Measurements from ENCODE around the gene EFEMP2. TPM values are rescaled to one million over a fixed set of nuclear protein-coding genes. Genes with fewer than 3 reads are reported as not detected.

The EFEMP2 gene
- total RNA-seq, 1 experiment from 2014 or later = 26.2 TPM

DNA sequence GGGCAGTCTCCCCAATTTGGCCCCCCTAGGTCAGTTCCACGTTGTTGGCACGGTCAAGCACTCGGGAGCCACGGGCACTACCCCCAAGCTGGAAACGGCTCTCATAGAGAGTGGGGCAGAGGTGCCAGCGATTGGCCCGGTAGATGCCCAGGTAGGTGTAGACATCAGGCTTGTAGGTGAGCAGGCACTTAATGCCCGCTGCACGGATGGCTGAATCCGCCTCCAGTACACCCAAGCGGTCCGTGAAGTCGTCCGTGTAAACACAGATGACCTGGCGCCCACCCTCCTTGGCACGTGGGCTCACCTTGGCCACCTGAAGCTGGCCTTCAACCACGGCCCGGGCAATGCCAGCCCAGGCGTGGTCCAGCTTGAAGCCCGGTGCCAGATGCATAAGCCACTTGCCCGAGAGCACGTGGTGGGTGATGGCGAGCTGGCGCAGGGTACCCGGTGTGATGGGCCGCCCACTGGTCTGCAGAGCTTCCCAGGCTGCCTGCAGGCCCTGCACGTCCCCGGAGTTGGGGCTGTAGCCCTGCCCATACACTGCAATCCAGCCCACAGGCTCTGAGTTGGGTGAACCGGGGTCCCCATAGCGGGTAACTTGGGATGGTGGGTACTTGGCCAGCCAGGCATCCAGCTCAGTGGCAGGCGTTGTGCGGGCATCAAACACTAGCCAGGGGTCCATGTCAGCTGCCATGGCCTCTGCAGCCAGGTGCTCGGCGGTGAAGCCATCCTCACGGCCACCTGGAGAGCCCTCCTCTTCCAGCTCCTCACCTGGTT is 45.0 kb upstream of the EFEMP2 start:
- H3K27me3 ChIP-seq (ENCODE audit: insufficient read depth, low read length) = no peaks in the 10 kb centered on the region
- Mint-ChIP-seq H3K4me1 (peaks cover 21 to 28% of the 10 kb centered on the region in 2 experiments), H3K36me3 (ENCODE audit: insufficient read depth in 1 of 3, low read depth in 3 of 3) (peaks cover 1 to 17% (median 14%) of the 10 kb centered on the region in 3 experiments; a peak in 6 of 7 replicates), H3K27ac (no peak overlapping the region), H3K27me3 (ENCODE audit: low read depth) (peaks cover 4% of the 10 kb centered on the region), H3K4me3 (peak overlapping the region; percentile 83 to 89), H3K9me3 (no peaks in the 10 kb centered on the region; a peak in 1 of 5 replicates)
- no peak overlapping the region for H2BK12ac ChIP-seq (ENCODE audit: insufficient read length, low read depth, low read length)
- H2BK20ac ChIP-seq (ENCODE audit: low read depth, low read length, poor library complexity, severe bottlenecking) = no peak overlapping the region
- H4K20me1 ChIP-seq (ENCODE audit: control insufficient read depth, insufficient read depth, insufficient read length) = no peaks in the 10 kb centered on the region
- no peak overlapping the region for H3K27ac ChIP-seq (ENCODE audit: insufficient read length, low read depth, low read length)
- no peaks in the 10 kb centered on the region for H3K79me1 ChIP-seq (ENCODE audit: insufficient read depth, low read depth, low read length, poor library complexity, severe bottlenecking)
- peak overlapping the region; percentile 81 for H3K9ac ChIP-seq (ENCODE audit: extremely low read depth, insufficient read length, low read length)
- H3K9me3 ChIP-seq (ENCODE audit: control insufficient read depth, low read depth, low read length) = no peaks in the 10 kb centered on the region
- no peak overlapping the region for H3K56ac ChIP-seq (ENCODE audit: insufficient read length, low read depth, low read length)
- DNase-seq = no peak
- no peak overlapping the region for H2BK15ac ChIP-seq (ENCODE audit: low read depth, low read length)
- no peak overlapping the region for H2AFZ ChIP-seq (ENCODE audit: low read length)
- no peak overlapping the region for H4K8ac ChIP-seq (replicated peaks; ENCODE audit: insufficient read length, low read depth, low read length)
- no peak overlapping the region for H2AK5ac ChIP-seq (ENCODE audit: insufficient read length, low read length)
- no peaks in the 10 kb centered on the region for H3K79me2 ChIP-seq (ENCODE audit: insufficient read depth, low read length)
- no CpG with 5 or more reads among the region's 35 CpGs for WGBS (ENCODE audit: extremely low coverage, insufficient read length, low lambda C conversion rate)
- H2BK120ac ChIP-seq (ENCODE audit: low read depth, low read length, poor library complexity, severe bottlenecking) = no peak overlapping the region
- H3K4me1 ChIP-seq (ENCODE audit: insufficient read depth, low read length) = no peaks in the 10 kb centered on the region; the same call in 1 of the 2 replicates
- no peak overlapping the region for H4K91ac ChIP-seq (ENCODE audit: insufficient read length, low read depth, low read length)
- no peak overlapping the region for H3K18ac ChIP-seq (ENCODE audit: insufficient read length, low read depth, low read length)
- no peak overlapping the region for H3K4ac ChIP-seq (ENCODE audit: low read depth, low read length)
- H3K23ac ChIP-seq (ENCODE audit: insufficient read length, low read depth, low read length) = no peak overlapping the region
- no peak overlapping the region for H2BK5ac ChIP-seq (ENCODE audit: insufficient read length, low read length)
- peaks cover 11% of the 10 kb centered on the region for H3K23me2 ChIP-seq (ENCODE audit: insufficient read length, low read depth, low read length, poor library complexity, severe bottlenecking)
- peak overlapping the region; percentile 60 for H3K4me2 ChIP-seq (ENCODE audit: insufficient read depth, insufficient read length, low read length)
- H4K5ac ChIP-seq (ENCODE audit: insufficient read length, low read depth, low read length) = no peak overlapping the region
- no peak overlapping the region for H3T11ph ChIP-seq (ENCODE audit: low read length)
- no peak overlapping the region for H3K14ac ChIP-seq (ENCODE audit: insufficient read depth, low read length)
- TF ChIP-seq, protein P1, sequence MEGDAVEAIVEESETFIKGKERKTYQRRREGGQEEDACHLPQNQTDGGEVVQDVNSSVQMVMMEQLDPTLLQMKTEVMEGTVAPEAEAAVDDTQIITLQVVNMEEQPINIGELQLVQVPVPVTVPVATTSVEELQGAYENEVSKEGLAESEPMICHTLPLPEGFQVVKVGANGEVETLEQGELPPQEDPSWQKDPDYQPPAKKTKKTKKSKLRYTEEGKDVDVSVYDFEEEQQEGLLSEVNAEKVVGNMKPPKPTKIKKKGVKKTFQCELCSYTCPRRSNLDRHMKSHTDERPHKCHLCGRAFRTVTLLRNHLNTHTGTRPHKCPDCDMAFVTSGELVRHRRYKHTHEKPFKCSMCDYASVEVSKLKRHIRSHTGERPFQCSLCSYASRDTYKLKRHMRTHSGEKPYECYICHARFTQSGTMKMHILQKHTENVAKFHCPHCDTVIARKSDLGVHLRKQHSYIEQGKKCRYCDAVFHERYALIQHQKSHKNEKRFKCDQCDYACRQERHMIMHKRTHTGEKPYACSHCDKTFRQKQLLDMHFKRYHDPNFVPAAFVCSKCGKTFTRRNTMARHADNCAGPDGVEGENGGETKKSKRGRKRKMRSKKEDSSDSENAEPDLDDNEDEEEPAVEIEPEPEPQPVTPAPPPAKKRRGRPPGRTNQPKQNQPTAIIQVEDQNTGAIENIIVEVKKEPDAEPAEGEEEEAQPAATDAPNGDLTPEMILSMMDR (conservative IDR thresholded peaks at IDR 0.05) = no peak

Data from H9 (cell line).